SU-DHL-6 (cell line): Measurements from ENCODE around the gene GREM1.

Experiments used
- CTCF ChIP-seq: fragments of 200-600 bp; sonication (generic); IDR thresholded peaks from one replicate; pipeline ENCODE4 v1.5.1; 2017; ENCODE audit warnings: antibody characterized with exemption, mild to moderate bottlenecking, low read length, moderate library complexity; ENCODE audit not compliant: insufficient read depth, poor library complexity, severe bottlenecking
- EZH2phosphoT487 ChIP-seq: fragments of 200-600 bp; sonication (generic), shearing (Covaris generic); conservative IDR thresholded peaks from 2 replicates; pipeline ENCODE4 v1.6.1; 2018; ENCODE audit warnings: mild to moderate bottlenecking, antibody characterized with exemption, low read length, moderate library complexity, mixed read lengths

GRCh38 chr15:32683906-32684584 lies 33.8 kb upstream of the GREM1 start:
- TF ChIP-seq CTCF: no peak
- TF ChIP-seq EZH2phosphoT487: no peak
